HCT116 (cell line): ENCODE measurements around the gene EMILIN1. TPM values are rescaled to one million over a fixed set of nuclear protein-coding genes. Genes with fewer than 3 reads are reported as not detected.

Experiments used
- ATAC-seq: fragments of 200-7000 bp; cut with Tn5 transposase; 2 replicates; pipeline ENCODE4 v1.9.1; 2020; ENCODE audit warnings: mild to moderate bottlenecking, moderate library complexity
- BruUV-seq: library from RNA; stranded (reverse); fragments of 400-500 nt; replicated peaks from 2 replicates; lab custom pipeline; 2021; lab: Mats Ljungman, UMichigan
- CTCF ChIA-PET: fragments of 300-600 bp; sonication (Branson Sonifier 250); formaldehyde crosslinking; loops from one replicate; lab custom pipeline; 2021; ENCODE audit warnings: antibody characterized with exemption; lab: Charles Lee
- POLR2A ChIA-PET: fragments of 300-600, 350-600 bp; sonication (Branson Sonifier 250); formaldehyde crosslinking; loops from one replicate; lab custom pipeline; 2021; ENCODE audit warnings: antibody characterized with exemption; lab: Charles Lee
- RAD21 ChIA-PET, 2 experiments: fragments of 300-600 bp; sonication (Branson Sonifier 250); formaldehyde crosslinking; loops; one replicate each; lab custom pipeline; 2023; ENCODE audit warnings: low total read pairs in 2 of 2; ENCODE audit not compliant: uncharacterized antibody in 2 of 2, unreplicated experiment in 2 of 2, low non-redundant PET in 1 of 2; lab: Charles Lee
- DNase-seq: peaks from one replicate; pipeline ENCODE4 v3.0.0-alpha.2; 2010; ENCODE audit warnings: low read depth, low spot score
- H2AFZ ChIP-seq: fragments of 200-600 bp; shearing (Covaris generic), sonication (generic); 2 replicates; pipeline ENCODE4 v1.6.1; 2017; ENCODE audit warnings: low read depth, mixed run types, mixed read lengths, antibody characterized with exemption, low read length; ENCODE audit not compliant: poor library complexity, severe bottlenecking
- H3K27ac ChIP-seq: 2 replicates; pipeline ENCODE4 v1.5.1; 2012; ENCODE audit warnings: low read depth, low read length
- H3K27me3 ChIP-seq: fragments of 200-600 bp; sonication (generic); 2 replicates; pipeline ENCODE4 v1.6.1; 2016; ENCODE audit warnings: mixed run types, low read length, mixed read lengths; ENCODE audit not compliant: insufficient read depth
- H3K36me3 ChIP-seq, 2 experiments: fragments of 200-500 bp in 1 of 2; fragments of 200-600 bp in 1 of 2; sonication (Bioruptor generic) in 1 of 2; sonication (generic) in 1 of 2; 2 replicates each; pipeline versions ENCODE4 v1.5.1 to v1.6.1; 2014 to 2016; ENCODE audit warnings: low read length in 2 of 2, inconsistent platforms in 1 of 2, mixed read lengths in 1 of 2, mixed run types in 1 of 2; ENCODE audit not compliant: insufficient read depth in 2 of 2, control insufficient read depth in 1 of 2
- H3K4me1 ChIP-seq, 2 experiments: fragments of 200-600 bp in 1 of 2; sonication (generic) in 1 of 2; 2 replicates each; pipeline versions ENCODE4 v1.5.1 to v1.6.1; 2012 to 2017; ENCODE audit warnings: low read length in 2 of 2, inconsistent platforms in 1 of 2, mild to moderate bottlenecking in 1 of 2, mixed read lengths in 1 of 2, mixed run types in 1 of 2, moderate library complexity in 1 of 2; ENCODE audit not compliant: insufficient read depth in 2 of 2, control insufficient read depth in 1 of 2
- H3K4me2 ChIP-seq: fragments of 200-600 bp; sonication (generic); 2 replicates; pipeline ENCODE4 v1.6.1; 2017; ENCODE audit warnings: mixed run types, low read length, mixed read lengths
- H3K4me3 ChIP-seq, 2 experiments: fragments of 200-600 bp in 1 of 2; sonication (generic) in 1 of 2; replicated peaks in 1 of 2; 2 replicates each; pipeline ENCODE4 v1.5.1; 2011 to 2016; ENCODE audit warnings: low read length in 2 of 2, control low read depth in 1 of 2, low read depth in 1 of 2, mild to moderate bottlenecking in 1 of 2, mixed read lengths in 1 of 2, mixed run types in 1 of 2
- H3K79me2 ChIP-seq: fragments of 200-600 bp; sonication (generic); 2 replicates; pipeline ENCODE4 v1.6.1; 2017; ENCODE audit warnings: mild to moderate bottlenecking, mixed run types, low read length, moderate library complexity, mixed read lengths; ENCODE audit not compliant: insufficient read depth
- H3K9ac ChIP-seq: fragments of 200-600 bp; sonication (generic); 2 replicates; pipeline ENCODE4 v1.6.1; 2016; ENCODE audit warnings: low read length, mixed read lengths
- H3K9me2 ChIP-seq: fragments of 200-600 bp; sonication (generic), shearing (Covaris generic); 2 replicates; pipeline ENCODE4 v1.6.1; 2017; ENCODE audit warnings: mixed run types, mild to moderate bottlenecking, moderate library complexity; ENCODE audit not compliant: insufficient read depth
- H3K9me3 ChIP-seq, 2 experiments: fragments of 200-500 bp in 1 of 2; fragments of 200-600 bp in 1 of 2; sonication (Bioruptor generic) in 1 of 2; sonication (generic) in 1 of 2; 2 replicates each; pipeline ENCODE4 v1.6.1; 2014 to 2017; ENCODE audit warnings: low read length in 2 of 2, mixed read lengths in 2 of 2, inconsistent platforms in 1 of 2, low read depth in 1 of 2, mild to moderate bottlenecking in 1 of 2, mixed run types in 1 of 2, moderate library complexity in 1 of 2; ENCODE audit not compliant: control insufficient read depth in 1 of 2, insufficient read depth in 1 of 2
- H4K20me1 ChIP-seq: fragments of 200-600 bp; sonication (generic), shearing (Covaris generic); 2 replicates; pipeline ENCODE4 v1.6.1; 2017; ENCODE audit warnings: mixed run types, mild to moderate bottlenecking, moderate library complexity; ENCODE audit not compliant: insufficient read depth
- ATF3 ChIP-seq: IDR thresholded peaks from 2 replicates; pipeline ENCODE4 v1.6.1; 2012
- CBX3 ChIP-seq: IDR thresholded peaks from 2 replicates; pipeline ENCODE4 v1.6.1; 2012; ENCODE audit warnings: low read depth
- CEBPB ChIP-seq: IDR thresholded peaks from 2 replicates; pipeline ENCODE4 v1.6.1; 2012; ENCODE audit warnings: low read depth
- CTCF ChIP-seq, 3 experiments: fragments of 200-600 bp in 1 of 3; sonication (generic) in 1 of 3; IDR thresholded peaks in 2 of 3; conservative IDR thresholded peaks in 1 of 3; 2 replicates each; pipeline ENCODE4 v1.5.1; 2012 to 2017; ENCODE audit warnings: low read depth in 2 of 3, low read length in 2 of 3, antibody characterized with exemption in 1 of 3, borderline replicate concordance in 1 of 3, control low read depth in 1 of 3, mild to moderate bottlenecking in 1 of 3, mixed read lengths in 1 of 3, mixed run types in 1 of 3, moderate library complexity in 1 of 3; ENCODE audit not compliant: insufficient read depth in 1 of 3
- EGR1 ChIP-seq: IDR thresholded peaks from 2 replicates; pipeline ENCODE4 v1.6.1; 2012; ENCODE audit warnings: low read depth
- ELF1 ChIP-seq: IDR thresholded peaks from 2 replicates; pipeline ENCODE4 v1.6.1; 2012; ENCODE audit warnings: low read depth, borderline replicate concordance
- EZH2 ChIP-seq: fragments of 200-600 bp; sonication (generic); IDR thresholded peaks from 2 replicates; pipeline ENCODE4 v1.6.1; 2017; ENCODE audit warnings: antibody characterized with exemption, mixed run types
- EZH2phosphoT487 ChIP-seq: fragments of 200-600 bp; IDR thresholded peaks from 2 replicates; pipeline ENCODE4 v1.6.1; 2018; ENCODE audit warnings: antibody characterized with exemption, borderline replicate concordance
- FOSL1 ChIP-seq: IDR thresholded peaks from 2 replicates; pipeline ENCODE4 v1.6.1; 2012; ENCODE audit warnings: low read depth
- JUND ChIP-seq: IDR thresholded peaks from 2 replicates; pipeline ENCODE4 v1.6.1; 2012
- MAX ChIP-seq: IDR thresholded peaks from 2 replicates; pipeline ENCODE4 v1.6.1; 2012
- POLR2A ChIP-seq: IDR thresholded peaks from 2 replicates; pipeline ENCODE4 v1.7.0; 2011; ENCODE audit warnings: borderline replicate concordance; ENCODE audit not compliant: insufficient read depth, insufficient read length; ENCODE audit errors: extremely low read depth
- POLR2AphosphoS5 ChIP-seq: IDR thresholded peaks from 2 replicates; pipeline ENCODE4 v1.6.1; 2011; ENCODE audit warnings: mild to moderate bottlenecking, low read depth, low read length, moderate library complexity
- RAD21 ChIP-seq: IDR thresholded peaks from 2 replicates; pipeline ENCODE4 v1.6.1; 2012; ENCODE audit warnings: low read depth, mild to moderate bottlenecking
- SP1 ChIP-seq: IDR thresholded peaks from 2 replicates; pipeline ENCODE4 v1.6.1; 2012; ENCODE audit warnings: low read depth
- SRF ChIP-seq: IDR thresholded peaks from 2 replicates; pipeline ENCODE4 v1.6.1; 2012; ENCODE audit warnings: low read depth
- TCF7L2 ChIP-seq: IDR thresholded peaks from 2 replicates; pipeline ENCODE4 v1.7.0; 2011; ENCODE audit warnings: borderline replicate concordance, inconsistent platforms; ENCODE audit not compliant: insufficient read depth, insufficient read length; ENCODE audit errors: extremely low read depth
- YY1 ChIP-seq: IDR thresholded peaks from 2 replicates; pipeline ENCODE4 v1.6.1; 2011; ENCODE audit warnings: low read length, low read depth, moderate library complexity, mild to moderate bottlenecking; ENCODE audit not compliant: insufficient replicate concordance; ENCODE audit errors: extremely low read depth
- ZFX ChIP-seq: fragments of 450-650 bp; IDR thresholded peaks from 2 replicates; pipeline ENCODE4 v1.6.1; 2017
- intact Hi-C: fragments of 100-400 bp; cut with micrococcal nuclease; formaldehyde crosslinking; loops from 2 replicates; pipeline ENCODE4 v1.10.0; 2022
- total RNA-seq: library from RNA; stranded (reverse); gene quantifications from one replicate; pipeline ENCODE4 v1.2.1, GENCODE V29; 2021; ENCODE audit not compliant: unreplicated experiment

Gene EMILIN1
- total RNA-seq, 1 experiment from 2014 or later = 0.59 TPM

GRCh38 chr2:27093430-27094352 lies 15.3 kb downstream of the EMILIN1 start:
- Histone ChIP-seq H3K27ac (no peak overlapping the region), H3K4me1 (peaks cover 0 to 9% of the 10 kb centered on the region in 2 experiments; a peak in 1 of 4 replicates), H3K4me2 (no peak overlapping the region), H3K9ac (no peak overlapping the region), H3K36me3 (no peaks in the 10 kb centered on the region), H4K20me1 (no peaks in the 10 kb centered on the region), H3K79me2 (no peaks in the 10 kb centered on the region), H2AFZ (no peak overlapping the region), H3K9me3 (no peaks in the 10 kb centered on the region), H3K4me3 (no peak overlapping the region), H3K9me2 (no peaks in the 10 kb centered on the region), H3K27me3 (no peaks in the 10 kb centered on the region)
- ChIA-PET RAD21 (no interaction called here), POLR2A (no interaction called here), CTCF (no interaction called here)
- no TSS peak for BruUV-seq
- DNase-seq (no peak), ATAC-seq (no peak)
- no peak for TF ChIP-seq ATF3
- no peak for TF ChIP-seq EGR1
- TF ChIP-seq RAD21 = no peak
- TF ChIP-seq EZH2phosphoT487 = no peak
- TF ChIP-seq POLR2A = no peak
- no peak for TF ChIP-seq TCF7L2
- TF ChIP-seq MAX = no peak
- no peak for TF ChIP-seq EZH2
- no peak for TF ChIP-seq CBX3
- TF ChIP-seq FOSL1 = no peak
- no peak for TF ChIP-seq SRF
- no peak for TF ChIP-seq ZFX
- no peak for TF ChIP-seq CEBPB
- TF ChIP-seq YY1 = no peak
- no peak for TF ChIP-seq POLR2AphosphoS5
- TF ChIP-seq SP1 = no peak
- no peak for TF ChIP-seq CTCF (IDR thresholded peaks at IDR 0.05 in 2 of 3, conservative IDR thresholded peaks at IDR 0.05 in 1 of 3; ENCODE audit: borderline replicate concordance in 1 of 3, insufficient read depth in 1 of 3, low read depth in 2 of 3, low read length in 2 of 3)
- no peak for TF ChIP-seq ELF1
- no peak for TF ChIP-seq JUND
- intact Hi-C loops = no loop called here
